K562 (cell line): ENCODE results near the gene PPARD. TPM values are rescaled to one million over a fixed set of nuclear protein-coding genes. Genes with fewer than 3 reads are reported as not detected.

Experiments
- ATF3 ChIP-seq, 2 experiments: fragments of 450-650 bp in 1 of 2; sonication (generic) in 1 of 2; formaldehyde crosslinking in 1 of 2; IDR thresholded peaks in 1 of 2; conservative IDR thresholded peaks in 1 of 2; 2 replicates each; pipeline versions ENCODE4 v1.6.1 to v1.8.1; 2016 to 2023; ENCODE audit warnings: mild to moderate bottlenecking in 2 of 2, moderate library complexity in 2 of 2, inconsistent platforms in 1 of 2, missing genetic modification reagents in 1 of 2
- BCLAF1 ChIP-seq, 2 experiments: fragments of 450-650 bp in 1 of 2; IDR thresholded peaks; 2 replicates each; pipeline ENCODE4 v1.6.1; 2011 to 2017; ENCODE audit warnings: low read depth in 2 of 2, antibody characterized with exemption in 1 of 2, borderline replicate concordance in 1 of 2, low read length in 1 of 2, mild to moderate bottlenecking in 1 of 2, mixed read lengths in 1 of 2; ENCODE audit not compliant: control insufficient read depth in 1 of 2
- BHLHE40 ChIP-seq: IDR thresholded peaks from 2 replicates; pipeline ENCODE4 v1.6.1; 2011; ENCODE audit warnings: low read length, improper control_type of control experiment
- CBFA2T2 ChIP-seq: fragments of 450-650 bp; conservative IDR thresholded peaks from 2 replicates; pipeline ENCODE4 v1.6.1; 2017; ENCODE audit warnings: mild to moderate bottlenecking
- CBFB ChIP-seq: sonication (generic); formaldehyde crosslinking; IDR thresholded peaks from 2 replicates; pipeline ENCODE4 v1.4.0; 2020; ENCODE audit warnings: mild to moderate bottlenecking, missing genetic modification reagents
- HMG20B ChIP-seq: fragments of 250-450 bp; sonication (Bioruptor Pico); IDR thresholded peaks from 2 replicates; pipeline ENCODE4 v1.5.0; 2021; ENCODE audit warnings: mild to moderate bottlenecking
- KLF16 ChIP-seq: IDR thresholded peaks from 2 replicates; pipeline ENCODE4 v1.6.1; 2016; ENCODE audit warnings: antibody characterized with exemption
- MYC ChIP-seq, 2 experiments: fragments of 250-450 bp in 1 of 2; sonication (Bioruptor Pico) in 1 of 2; IDR thresholded peaks; 2 replicates each; pipeline versions ENCODE4 v1.5.1 to v1.6.1; 2012 to 2021; ENCODE audit warnings: low read depth in 2 of 2, borderline replicate concordance in 1 of 2, improper control_type of control experiment in 1 of 2, low read length in 1 of 2, mild to moderate bottlenecking in 1 of 2, moderate library complexity in 1 of 2
- NCOA1 ChIP-seq: fragments of 450-650 bp; IDR thresholded peaks from 2 replicates; pipeline ENCODE4 v1.6.1; 2016; ENCODE audit warnings: low read depth
- RAD51 ChIP-seq: fragments of 450-650 bp; IDR thresholded peaks from 2 replicates; pipeline ENCODE4 v1.7.1; 2016; ENCODE audit warnings: low read depth, mild to moderate bottlenecking, borderline replicate concordance
- SMARCA4 ChIP-seq: fragments of 450-650 bp; IDR thresholded peaks from 2 replicates; pipeline ENCODE4 v1.6.1; 2016
- SRSF7 ChIP-seq: fragments of 200-400 bp; formaldehyde crosslinking; optimal IDR thresholded peaks from 2 replicates; pipeline ENCODE3; 2017; ENCODE audit warnings: mild to moderate bottlenecking, low read depth, low read length
- TRIM24 ChIP-seq, 2 experiments: fragments of 450-650 bp; IDR thresholded peaks; 2 replicates each; pipeline ENCODE4 v1.6.1; 2016
- ZFX ChIP-seq: sonication (generic); formaldehyde crosslinking; IDR thresholded peaks from 2 replicates; pipeline ENCODE4 v1.8.0; 2022; ENCODE audit warnings: mild to moderate bottlenecking, missing genetic modification reagents, moderate library complexity
- ZNF121 ChIP-seq: sonication (generic); formaldehyde crosslinking; conservative IDR thresholded peaks from 2 replicates; pipeline ENCODE4 v1.8.0; 2022; ENCODE audit warnings: missing genetic modification reagents
- polyA plus RNA-seq, 8 experiments: library from polyadenylated mRNA; depleted of rRNA in 4 of 8; stranded (reverse) in 5 of 8; unstranded in 3 of 8; fragments of >200 nt; fragmentation: Nextera tagmentation in 2 of 8; fragmentation: Illumina TruSeq in 1 of 8; extraction: Ambion mirVana in 2 of 8; extraction: Trizol in 1 of 8; gene quantifications; 2 replicates each; pipeline versions ENCODE4 v1.2.1 to v1.2.3, GENCODE V29; 2011 to 2014; ENCODE audit warnings: inconsistent platforms in 1 of 8, missing spikeins in 1 of 8
- total RNA-seq, 7 experiments: library from RNA; depleted of rRNA in 6 of 7; stranded (reverse); fragments of >200 nt in 6 of 7; fragmentation: Illumina TruSeq in 2 of 7; extraction: Trizol in 2 of 7; gene quantifications; 2 replicates each; pipeline versions ENCODE4 v1.2.1 to v1.2.3, GENCODE V29; 2011 to 2021; ENCODE audit warnings: low replicate concordance in 1 of 7
- TF ChIP-seq, protein P1 (sequence below), 3 experiments: fragments of 200-800 bp in 1 of 3; fragments of 250-450 bp in 1 of 3; fragments of 450-650 bp in 1 of 3; sonication (Bioruptor Pico) in 1 of 3; sonication (Bioruptor generic) in 1 of 3; formaldehyde crosslinking in 1 of 3; IDR thresholded peaks; 2 replicates each; pipeline versions ENCODE4 v1.6.1 to v1.8.0; 2016 to 2022; ENCODE audit warnings: mild to moderate bottlenecking in 2 of 3, missing genetic modification characterization in 2 of 3, missing compliant biosample characterization in 1 of 3, moderate library complexity in 1 of 3

The PPARD gene
- total and polyA plus RNA-seq, 9 of the 15 experiments (the other 6 are each of a cell fraction or from before 2014, with no cell fraction given): 0.14 to 13.2 (median 3.8) TPM

DNA sequence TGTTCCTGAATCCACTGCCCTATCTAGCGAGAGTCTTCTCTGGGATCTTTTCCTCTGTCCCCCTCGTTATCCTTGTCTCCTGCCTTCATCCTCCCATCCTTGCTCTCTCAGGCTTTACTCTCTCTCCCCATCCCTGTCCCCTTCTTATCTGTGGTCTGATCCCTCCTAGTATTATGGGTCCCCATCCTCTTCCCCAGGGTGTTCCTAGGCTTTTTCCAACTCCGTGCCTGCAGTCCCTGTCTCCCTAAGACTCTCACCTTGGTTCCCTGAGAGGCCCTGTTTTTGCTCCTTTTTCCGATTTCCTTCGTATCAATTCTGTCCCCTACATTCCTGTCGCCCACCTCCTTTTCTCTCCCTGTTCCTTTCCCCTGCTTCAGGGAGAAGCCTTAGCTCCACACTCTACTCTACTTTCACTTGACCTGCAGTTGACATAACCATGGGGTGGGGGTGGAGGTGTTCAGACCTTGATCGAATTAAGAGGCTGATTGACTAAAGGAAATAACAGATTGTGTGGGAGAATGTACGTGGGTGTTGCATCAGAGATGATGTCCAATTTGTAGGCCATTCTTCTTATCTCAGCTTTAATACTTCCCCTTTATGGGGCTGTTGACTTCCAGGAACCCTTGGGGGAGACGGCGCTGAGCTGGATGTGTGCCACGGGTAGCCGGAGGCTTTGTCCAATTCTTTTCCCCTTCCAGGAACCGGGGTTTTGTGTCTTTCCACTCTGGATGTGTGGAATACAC is 905 bp downstream of the PPARD start (continued):
- TF ChIP-seq MYC (IDR thresholded peaks at IDR 0.05; ENCODE audit: low read depth, low read length): peak; percentile 74; the same call in 1 of the 2 replicates
- TF ChIP-seq MYC (CRISPR knock-in tag; IDR thresholded peaks at IDR 0.05; ENCODE audit: borderline replicate concordance, low read depth): no peak
- peak in 1 of 2 experiments; percentile 65; a peak in 1 of 4 replicates for TF ChIP-seq TRIM24 (IDR thresholded peaks at IDR 0.05)
- TF ChIP-seq, protein P1, sequence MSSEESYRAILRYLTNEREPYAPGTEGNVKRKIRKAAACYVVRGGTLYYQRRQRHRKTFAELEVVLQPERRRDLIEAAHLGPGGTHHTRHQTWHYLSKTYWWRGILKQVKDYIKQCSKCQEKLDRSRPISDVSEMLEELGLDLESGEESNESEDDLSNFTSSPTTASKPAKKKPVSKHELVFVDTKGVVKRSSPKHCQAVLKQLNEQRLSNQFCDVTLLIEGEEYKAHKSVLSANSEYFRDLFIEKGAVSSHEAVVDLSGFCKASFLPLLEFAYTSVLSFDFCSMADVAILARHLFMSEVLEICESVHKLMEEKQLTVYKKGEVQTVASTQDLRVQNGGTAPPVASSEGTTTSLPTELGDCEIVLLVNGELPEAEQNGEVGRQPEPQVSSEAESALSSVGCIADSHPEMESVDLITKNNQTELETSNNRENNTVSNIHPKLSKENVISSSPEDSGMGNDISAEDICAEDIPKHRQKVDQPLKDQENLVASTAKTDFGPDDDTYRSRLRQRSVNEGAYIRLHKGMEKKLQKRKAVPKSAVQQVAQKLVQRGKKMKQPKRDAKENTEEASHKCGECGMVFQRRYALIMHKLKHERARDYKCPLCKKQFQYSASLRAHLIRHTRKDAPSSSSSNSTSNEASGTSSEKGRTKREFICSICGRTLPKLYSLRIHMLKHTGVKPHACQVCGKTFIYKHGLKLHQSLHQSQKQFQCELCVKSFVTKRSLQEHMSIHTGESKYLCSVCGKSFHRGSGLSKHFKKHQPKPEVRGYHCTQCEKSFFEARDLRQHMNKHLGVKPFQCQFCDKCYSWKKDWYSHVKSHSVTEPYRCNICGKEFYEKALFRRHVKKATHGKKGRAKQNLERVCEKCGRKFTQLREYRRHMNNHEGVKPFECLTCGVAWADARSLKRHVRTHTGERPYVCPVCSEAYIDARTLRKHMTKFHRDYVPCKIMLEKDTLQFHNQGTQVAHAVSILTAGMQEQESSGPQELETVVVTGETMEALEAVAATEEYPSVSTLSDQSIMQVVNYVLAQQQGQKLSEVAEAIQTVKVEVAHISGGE (CRISPR knock-in tag; IDR thresholded peaks at IDR 0.05): 0 out of 6 replicates have a peak, but pooled peaks of 1 of the 3 experiments have one; percentile 16
- TF ChIP-seq ATF3 (IDR thresholded peaks at IDR 0.05): peak; percentile 96
- TF ChIP-seq ATF3 (CRISPR knock-in tag; conservative IDR thresholded peaks at IDR 0.05): no peak; the same call in 1 of the 2 replicates
- TF ChIP-seq NCOA1: peak; percentile 59
- TF ChIP-seq RAD51: 0 out of 2 replicates have a peak, but pooled peaks have one; percentile 14
- TF ChIP-seq CBFA2T2: peak; percentile 38
- peak; percentile 1; the same call in 1 of the 2 replicates for TF ChIP-seq ZFX (CRISPR knock-in tag)
- TF ChIP-seq ZNF121 (CRISPR knock-in tag): no peak
- no peak for TF ChIP-seq CBFB (CRISPR knock-in tag)
- peak; percentile 50 for TF ChIP-seq KLF16
- 0 out of 2 replicates have a peak, but pooled peaks have one; percentile 11 for TF ChIP-seq HMG20B
- TF ChIP-seq SRSF7: no peak
- peak in 1 of 2 experiments; percentile 48; a peak in 1 of 4 replicates for TF ChIP-seq BCLAF1 (IDR thresholded peaks at IDR 0.05; ENCODE audit: borderline replicate concordance in 1 of 2, control insufficient read depth in 1 of 2, low read depth in 2 of 2, low read length in 1 of 2)
- peak; percentile 81 for TF ChIP-seq BHLHE40
- peak; percentile 83 for TF ChIP-seq SMARCA4
